WTC11 (cell line): ENCODE results near the gene DUSP3.

Experiments used
- ZNF138 ChIP-seq: sonication (generic); formaldehyde crosslinking; conservative IDR thresholded peaks from 2 replicates; pipeline ENCODE4 v1.8.1; 2022; ENCODE audit warnings: mild to moderate bottlenecking, moderate library complexity, missing genetic modification reagents
- TF ChIP-seq, protein P1 (sequence below): fragments of 200-600 bp; IDR thresholded peaks from 2 replicates; pipeline ENCODE4 v1.8.0; 2022; ENCODE audit warnings: antibody characterized with exemption
- TF ChIP-seq, protein P2 (sequence below): sonication (generic); formaldehyde crosslinking; conservative IDR thresholded peaks from 2 replicates; pipeline ENCODE4 v1.8.1; 2023; ENCODE audit warnings: mild to moderate bottlenecking, low read depth, missing genetic modification reagents, moderate library complexity
- TF ChIP-seq, protein P3 (sequence below): sonication (generic); formaldehyde crosslinking; IDR thresholded peaks from 2 replicates; pipeline ENCODE4 v1.8.1; 2023; ENCODE audit warnings: mild to moderate bottlenecking, missing genetic modification reagents

DNA sequence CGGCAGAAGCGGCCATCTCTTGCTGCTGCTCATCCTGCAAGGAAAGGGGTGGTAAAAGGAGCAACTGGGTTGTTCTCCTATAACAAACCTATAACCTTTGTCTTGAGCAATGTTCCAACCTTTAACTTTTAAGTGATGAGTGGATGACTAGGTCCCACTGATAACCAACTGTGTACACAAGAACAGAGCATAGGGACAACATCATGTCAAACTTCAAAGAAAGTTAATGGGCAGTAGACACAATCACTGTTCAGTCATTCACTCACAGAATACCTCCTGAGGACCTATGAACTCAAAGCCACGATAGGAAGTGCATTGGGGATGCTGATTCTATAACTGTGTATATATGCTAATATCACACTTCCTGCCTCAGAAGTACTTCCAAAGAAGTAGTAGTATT, 23.1 kb upstream of the DUSP3 start:
- TF ChIP-seq, protein P1, sequence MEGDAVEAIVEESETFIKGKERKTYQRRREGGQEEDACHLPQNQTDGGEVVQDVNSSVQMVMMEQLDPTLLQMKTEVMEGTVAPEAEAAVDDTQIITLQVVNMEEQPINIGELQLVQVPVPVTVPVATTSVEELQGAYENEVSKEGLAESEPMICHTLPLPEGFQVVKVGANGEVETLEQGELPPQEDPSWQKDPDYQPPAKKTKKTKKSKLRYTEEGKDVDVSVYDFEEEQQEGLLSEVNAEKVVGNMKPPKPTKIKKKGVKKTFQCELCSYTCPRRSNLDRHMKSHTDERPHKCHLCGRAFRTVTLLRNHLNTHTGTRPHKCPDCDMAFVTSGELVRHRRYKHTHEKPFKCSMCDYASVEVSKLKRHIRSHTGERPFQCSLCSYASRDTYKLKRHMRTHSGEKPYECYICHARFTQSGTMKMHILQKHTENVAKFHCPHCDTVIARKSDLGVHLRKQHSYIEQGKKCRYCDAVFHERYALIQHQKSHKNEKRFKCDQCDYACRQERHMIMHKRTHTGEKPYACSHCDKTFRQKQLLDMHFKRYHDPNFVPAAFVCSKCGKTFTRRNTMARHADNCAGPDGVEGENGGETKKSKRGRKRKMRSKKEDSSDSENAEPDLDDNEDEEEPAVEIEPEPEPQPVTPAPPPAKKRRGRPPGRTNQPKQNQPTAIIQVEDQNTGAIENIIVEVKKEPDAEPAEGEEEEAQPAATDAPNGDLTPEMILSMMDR = no peak
- TF ChIP-seq ZNF138 = no peak
- TF ChIP-seq, protein P2, sequence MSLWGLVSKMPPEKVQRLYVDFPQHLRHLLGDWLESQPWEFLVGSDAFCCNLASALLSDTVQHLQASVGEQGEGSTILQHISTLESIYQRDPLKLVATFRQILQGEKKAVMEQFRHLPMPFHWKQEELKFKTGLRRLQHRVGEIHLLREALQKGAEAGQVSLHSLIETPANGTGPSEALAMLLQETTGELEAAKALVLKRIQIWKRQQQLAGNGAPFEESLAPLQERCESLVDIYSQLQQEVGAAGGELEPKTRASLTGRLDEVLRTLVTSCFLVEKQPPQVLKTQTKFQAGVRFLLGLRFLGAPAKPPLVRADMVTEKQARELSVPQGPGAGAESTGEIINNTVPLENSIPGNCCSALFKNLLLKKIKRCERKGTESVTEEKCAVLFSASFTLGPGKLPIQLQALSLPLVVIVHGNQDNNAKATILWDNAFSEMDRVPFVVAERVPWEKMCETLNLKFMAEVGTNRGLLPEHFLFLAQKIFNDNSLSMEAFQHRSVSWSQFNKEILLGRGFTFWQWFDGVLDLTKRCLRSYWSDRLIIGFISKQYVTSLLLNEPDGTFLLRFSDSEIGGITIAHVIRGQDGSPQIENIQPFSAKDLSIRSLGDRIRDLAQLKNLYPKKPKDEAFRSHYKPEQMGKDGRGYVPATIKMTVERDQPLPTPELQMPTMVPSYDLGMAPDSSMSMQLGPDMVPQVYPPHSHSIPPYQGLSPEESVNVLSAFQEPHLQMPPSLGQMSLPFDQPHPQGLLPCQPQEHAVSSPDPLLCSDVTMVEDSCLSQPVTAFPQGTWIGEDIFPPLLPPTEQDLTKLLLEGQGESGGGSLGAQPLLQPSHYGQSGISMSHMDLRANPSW = no peak
- TF ChIP-seq, protein P3, sequence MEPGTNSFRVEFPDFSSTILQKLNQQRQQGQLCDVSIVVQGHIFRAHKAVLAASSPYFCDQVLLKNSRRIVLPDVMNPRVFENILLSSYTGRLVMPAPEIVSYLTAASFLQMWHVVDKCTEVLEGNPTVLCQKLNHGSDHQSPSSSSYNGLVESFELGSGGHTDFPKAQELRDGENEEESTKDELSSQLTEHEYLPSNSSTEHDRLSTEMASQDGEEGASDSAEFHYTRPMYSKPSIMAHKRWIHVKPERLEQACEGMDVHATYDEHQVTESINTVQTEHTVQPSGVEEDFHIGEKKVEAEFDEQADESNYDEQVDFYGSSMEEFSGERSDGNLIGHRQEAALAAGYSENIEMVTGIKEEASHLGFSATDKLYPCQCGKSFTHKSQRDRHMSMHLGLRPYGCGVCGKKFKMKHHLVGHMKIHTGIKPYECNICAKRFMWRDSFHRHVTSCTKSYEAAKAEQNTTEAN (CRISPR knock-in tag) = no peak
